NB4 (cell line): ENCODE measurements around the gene UBE2U.

ENCODE experiments used
- CTCF ChIP-seq: IDR thresholded peaks from one replicate; pipeline ENCODE4 v1.5.1; 2012; ENCODE audit warnings: low read depth, low read length
- MAX ChIP-seq: IDR thresholded peaks from 2 replicates; pipeline ENCODE4 v1.6.1; 2011; ENCODE audit warnings: low read depth, low read length
- MYC ChIP-seq: IDR thresholded peaks from 2 replicates; pipeline ENCODE4 v1.6.1; 2011; ENCODE audit warnings: low read depth, low read length
- POLR2A ChIP-seq: IDR thresholded peaks from 2 replicates; pipeline ENCODE4 v1.6.1; 2011; ENCODE audit warnings: mild to moderate bottlenecking; ENCODE audit not compliant: insufficient read length; ENCODE audit errors: extremely low read depth

DNA sequence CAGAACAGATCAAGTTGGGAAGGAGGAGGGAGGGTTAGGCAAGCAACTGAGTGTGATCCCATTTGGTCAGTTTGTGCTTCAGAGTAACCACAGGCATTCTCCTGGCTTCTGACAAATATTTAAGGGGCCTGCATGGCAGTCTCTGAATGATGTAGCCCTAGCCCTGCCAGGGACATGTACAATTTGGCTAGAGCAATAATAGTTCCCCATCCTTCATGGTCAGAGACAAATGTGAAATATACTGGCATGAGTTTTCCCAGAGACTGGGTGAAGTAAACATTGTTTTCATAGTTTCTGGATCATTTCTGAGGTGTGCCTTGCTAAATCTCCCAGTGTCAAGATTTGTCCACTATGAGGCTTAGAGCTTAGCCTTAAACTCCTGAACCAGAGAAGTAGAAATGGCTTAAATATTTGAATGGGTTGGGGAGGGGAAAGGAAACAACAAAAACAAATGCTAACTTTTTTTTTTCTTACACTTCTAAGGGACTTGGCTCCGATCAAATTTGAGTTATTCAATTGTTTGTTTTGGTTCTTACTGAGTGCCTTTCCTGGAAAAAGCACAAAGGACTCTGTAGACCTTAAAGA lies 42.0 kb upstream of the UBE2U start:
- TF ChIP-seq CTCF (no peak), POLR2A (no peak), MAX (no peak), MYC (no peak)
